Measurements from ENCODE around the gene SH2D5.

The SH2D5 gene

DNA sequence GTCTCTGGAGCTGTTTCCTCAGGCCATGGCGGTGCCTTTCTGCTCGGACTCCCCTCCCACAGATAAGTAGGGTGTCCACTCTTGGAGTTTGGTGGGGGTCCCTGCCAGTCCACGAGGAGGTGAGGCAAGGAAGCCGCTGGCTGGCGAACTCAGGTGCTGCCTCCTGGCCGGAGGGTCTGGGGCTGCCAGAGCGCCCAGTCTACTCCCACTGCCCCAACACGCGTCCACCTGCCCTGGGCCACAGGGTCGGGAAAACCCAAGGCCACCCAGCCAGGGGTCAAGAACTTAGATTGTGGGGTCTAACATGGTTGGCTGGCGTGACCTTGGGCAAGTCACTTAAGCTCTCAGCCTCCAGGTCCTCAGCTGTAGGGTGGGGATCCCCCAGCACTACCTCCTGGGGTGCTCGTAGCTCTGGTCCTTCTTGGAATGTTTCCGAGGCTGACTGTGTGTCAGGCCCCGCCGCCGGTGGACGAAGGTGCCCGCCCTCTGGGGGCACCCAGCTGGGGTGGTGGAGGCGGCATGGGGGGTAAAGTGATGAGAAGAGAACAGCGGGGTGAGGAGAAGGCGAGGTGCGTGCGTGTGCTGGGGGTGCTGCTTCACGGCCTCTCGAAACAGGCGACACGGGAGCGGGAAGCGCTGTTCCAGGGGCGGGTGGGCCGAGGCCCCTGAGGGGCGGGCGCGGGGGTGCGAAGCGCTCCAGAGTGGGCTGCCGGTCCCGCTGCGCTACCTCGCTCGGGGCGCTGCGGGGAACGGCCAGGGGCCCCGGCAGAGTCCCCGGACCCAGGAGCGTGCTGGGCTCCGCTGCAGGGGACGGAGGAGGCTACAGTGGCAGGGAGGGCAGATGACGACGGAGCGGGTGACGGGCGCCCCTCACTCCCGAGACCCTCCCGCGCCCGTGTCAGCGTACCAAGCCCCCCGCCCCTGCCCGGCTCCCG is 1.2 kb downstream of the SH2D5 start (continued):
- TF ChIP-seq ZNF707 (tag by site-specific recombination; IDR thresholded peaks at IDR 0.05) (no peak), ZNF292 (tag by site-specific recombination; IDR thresholded peaks at IDR 0.05; ENCODE audit: borderline replicate concordance, low read depth) (no peak), IKZF3 (tag by site-specific recombination; IDR thresholded peaks at IDR 0.05) (no peak)

DNA sequence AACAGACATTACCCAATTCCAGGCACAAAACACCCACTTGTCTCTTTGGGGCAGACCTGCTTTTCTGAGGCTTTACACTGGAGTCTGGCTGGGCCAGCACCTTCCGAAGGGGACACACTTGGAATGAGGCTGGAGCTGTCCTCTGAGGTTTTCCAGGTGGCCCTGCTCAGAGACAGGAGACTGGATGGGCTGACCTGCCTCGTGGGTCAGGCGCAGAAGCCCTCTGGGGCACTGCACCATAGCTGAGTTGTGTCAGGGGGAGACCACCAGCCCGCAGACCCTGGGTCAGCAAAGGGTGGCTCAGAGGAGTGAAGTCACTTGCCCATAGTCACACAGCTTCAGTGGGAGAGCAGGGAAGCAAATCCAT is 1.8 kb downstream of the SH2D5 start:
- Histone ChIP-seq H3K36me3 (ENCODE audit: control insufficient read depth in 2 of 2, insufficient read depth in 1 of 2, low read length in 2 of 2) (no peaks in the 10 kb centered on the region), H3K4me3 (ENCODE audit: low read depth, low read length) (no peak overlapping the region), H3K9me3 (ENCODE audit: control insufficient read depth, insufficient read depth, low read depth, low read length) (no peaks in the 10 kb centered on the region), H3K27ac (ENCODE audit: extremely low read depth, low read depth, low read length) (no peak overlapping the region), H3K4me1 (ENCODE audit: control insufficient read depth, insufficient read depth, low read length) (peaks cover 8% of the 10 kb centered on the region)
- ChIA-PET POLR2A (interaction anchor here (1.8 kb wide), 1 partner anchor 13 kb away, joined by 4 read pairs; the partner anchor contains the start of gene KIF17), CTCF (interaction anchor here (0.6 kb wide), 1 partner anchor 452 kb away, joined by 3 read pairs; no protein-coding TSS in a partner anchor)
- peak; percentile 71; the same call in 1 of the 2 replicates for TF ChIP-seq ZNF768 (tag by site-specific recombination; IDR thresholded peaks at IDR 0.05)
- TF ChIP-seq, protein P1, sequence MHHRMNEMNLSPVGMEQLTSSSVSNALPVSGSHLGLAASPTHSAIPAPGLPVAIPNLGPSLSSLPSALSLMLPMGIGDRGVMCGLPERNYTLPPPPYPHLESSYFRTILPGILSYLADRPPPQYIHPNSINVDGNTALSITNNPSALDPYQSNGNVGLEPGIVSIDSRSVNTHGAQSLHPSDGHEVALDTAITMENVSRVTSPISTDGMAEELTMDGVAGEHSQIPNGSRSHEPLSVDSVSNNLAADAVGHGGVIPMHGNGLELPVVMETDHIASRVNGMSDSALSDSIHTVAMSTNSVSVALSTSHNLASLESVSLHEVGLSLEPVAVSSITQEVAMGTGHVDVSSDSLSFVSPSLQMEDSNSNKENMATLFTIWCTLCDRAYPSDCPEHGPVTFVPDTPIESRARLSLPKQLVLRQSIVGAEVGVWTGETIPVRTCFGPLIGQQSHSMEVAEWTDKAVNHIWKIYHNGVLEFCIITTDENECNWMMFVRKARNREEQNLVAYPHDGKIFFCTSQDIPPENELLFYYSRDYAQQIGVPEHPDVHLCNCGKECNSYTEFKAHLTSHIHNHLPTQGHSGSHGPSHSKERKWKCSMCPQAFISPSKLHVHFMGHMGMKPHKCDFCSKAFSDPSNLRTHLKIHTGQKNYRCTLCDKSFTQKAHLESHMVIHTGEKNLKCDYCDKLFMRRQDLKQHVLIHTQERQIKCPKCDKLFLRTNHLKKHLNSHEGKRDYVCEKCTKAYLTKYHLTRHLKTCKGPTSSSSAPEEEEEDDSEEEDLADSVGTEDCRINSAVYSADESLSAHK (tag by site-specific recombination; IDR thresholded peaks at IDR 0.05) = 0 out of 2 replicates have a peak, but pooled peaks have one; percentile 0
- no peak for TF ChIP-seq ZNF777 (tag by site-specific recombination; IDR thresholded peaks at IDR 0.05; ENCODE audit: borderline replicate concordance)
- TF ChIP-seq, protein P2, sequence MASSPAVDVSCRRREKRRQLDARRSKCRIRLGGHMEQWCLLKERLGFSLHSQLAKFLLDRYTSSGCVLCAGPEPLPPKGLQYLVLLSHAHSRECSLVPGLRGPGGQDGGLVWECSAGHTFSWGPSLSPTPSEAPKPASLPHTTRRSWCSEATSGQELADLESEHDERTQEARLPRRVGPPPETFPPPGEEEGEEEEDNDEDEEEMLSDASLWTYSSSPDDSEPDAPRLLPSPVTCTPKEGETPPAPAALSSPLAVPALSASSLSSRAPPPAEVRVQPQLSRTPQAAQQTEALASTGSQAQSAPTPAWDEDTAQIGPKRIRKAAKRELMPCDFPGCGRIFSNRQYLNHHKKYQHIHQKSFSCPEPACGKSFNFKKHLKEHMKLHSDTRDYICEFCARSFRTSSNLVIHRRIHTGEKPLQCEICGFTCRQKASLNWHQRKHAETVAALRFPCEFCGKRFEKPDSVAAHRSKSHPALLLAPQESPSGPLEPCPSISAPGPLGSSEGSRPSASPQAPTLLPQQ (tag by site-specific recombination; IDR thresholded peaks at IDR 0.05) = no peak
- TF ChIP-seq, protein P3, sequence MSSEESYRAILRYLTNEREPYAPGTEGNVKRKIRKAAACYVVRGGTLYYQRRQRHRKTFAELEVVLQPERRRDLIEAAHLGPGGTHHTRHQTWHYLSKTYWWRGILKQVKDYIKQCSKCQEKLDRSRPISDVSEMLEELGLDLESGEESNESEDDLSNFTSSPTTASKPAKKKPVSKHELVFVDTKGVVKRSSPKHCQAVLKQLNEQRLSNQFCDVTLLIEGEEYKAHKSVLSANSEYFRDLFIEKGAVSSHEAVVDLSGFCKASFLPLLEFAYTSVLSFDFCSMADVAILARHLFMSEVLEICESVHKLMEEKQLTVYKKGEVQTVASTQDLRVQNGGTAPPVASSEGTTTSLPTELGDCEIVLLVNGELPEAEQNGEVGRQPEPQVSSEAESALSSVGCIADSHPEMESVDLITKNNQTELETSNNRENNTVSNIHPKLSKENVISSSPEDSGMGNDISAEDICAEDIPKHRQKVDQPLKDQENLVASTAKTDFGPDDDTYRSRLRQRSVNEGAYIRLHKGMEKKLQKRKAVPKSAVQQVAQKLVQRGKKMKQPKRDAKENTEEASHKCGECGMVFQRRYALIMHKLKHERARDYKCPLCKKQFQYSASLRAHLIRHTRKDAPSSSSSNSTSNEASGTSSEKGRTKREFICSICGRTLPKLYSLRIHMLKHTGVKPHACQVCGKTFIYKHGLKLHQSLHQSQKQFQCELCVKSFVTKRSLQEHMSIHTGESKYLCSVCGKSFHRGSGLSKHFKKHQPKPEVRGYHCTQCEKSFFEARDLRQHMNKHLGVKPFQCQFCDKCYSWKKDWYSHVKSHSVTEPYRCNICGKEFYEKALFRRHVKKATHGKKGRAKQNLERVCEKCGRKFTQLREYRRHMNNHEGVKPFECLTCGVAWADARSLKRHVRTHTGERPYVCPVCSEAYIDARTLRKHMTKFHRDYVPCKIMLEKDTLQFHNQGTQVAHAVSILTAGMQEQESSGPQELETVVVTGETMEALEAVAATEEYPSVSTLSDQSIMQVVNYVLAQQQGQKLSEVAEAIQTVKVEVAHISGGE (tag by site-specific recombination; conservative IDR thresholded peaks at IDR 0.05; ENCODE audit: low read depth) = no peak
- no peak for TF ChIP-seq SETDB1 (IDR thresholded peaks at IDR 0.05; ENCODE audit: insufficient read length, low read length)
- 0 out of 2 replicates have a peak, but pooled peaks have one; percentile 1 for TF ChIP-seq ZBTB8A (tag by site-specific recombination; IDR thresholded peaks at IDR 0.05)
- TF ChIP-seq, protein P4, sequence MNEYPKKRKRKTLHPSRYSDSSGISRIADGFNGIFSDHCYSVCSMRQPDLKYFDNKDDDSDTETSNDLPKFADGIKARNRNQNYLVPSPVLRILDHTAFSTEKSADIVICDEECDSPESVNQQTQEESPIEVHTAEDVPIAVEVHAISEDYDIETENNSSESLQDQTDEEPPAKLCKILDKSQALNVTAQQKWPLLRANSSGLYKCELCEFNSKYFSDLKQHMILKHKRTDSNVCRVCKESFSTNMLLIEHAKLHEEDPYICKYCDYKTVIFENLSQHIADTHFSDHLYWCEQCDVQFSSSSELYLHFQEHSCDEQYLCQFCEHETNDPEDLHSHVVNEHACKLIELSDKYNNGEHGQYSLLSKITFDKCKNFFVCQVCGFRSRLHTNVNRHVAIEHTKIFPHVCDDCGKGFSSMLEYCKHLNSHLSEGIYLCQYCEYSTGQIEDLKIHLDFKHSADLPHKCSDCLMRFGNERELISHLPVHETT (tag by site-specific recombination; IDR thresholded peaks at IDR 0.05) = no peak
- TF ChIP-seq SALL2 (tag by site-specific recombination; IDR thresholded peaks at IDR 0.05; ENCODE audit: borderline replicate concordance) = no peak
- 0 out of 2 replicates have a peak, but pooled peaks have one; percentile 15 for TF ChIP-seq IKZF3 (tag by site-specific recombination; IDR thresholded peaks at IDR 0.05)
